Mesothelial cell of epicardium (in vitro differentiated cells): ENCODE results near the gene NCF2. TPM values are rescaled to one million over a fixed set of nuclear protein-coding genes. Genes with fewer than 3 reads are reported as not detected.

ENCODE experiments used
- DNase-seq, 2 experiments: peaks; one replicate each; pipeline ENCODE4 v3.0.0; 2021; ENCODE audit warnings: low spot score in 2 of 2; ENCODE audit not compliant: unreplicated experiment in 2 of 2
- H3K27ac Mint-ChIP-seq: 2 replicates; pipeline ENCODE4 v1.8.0; 2021; ENCODE audit warnings: mixed read lengths
- H3K27me3 Mint-ChIP-seq: 2 replicates; pipeline ENCODE4 v1.8.0; 2021; ENCODE audit warnings: low read depth, mixed read lengths
- H3K36me3 Mint-ChIP-seq: 2 replicates; pipeline ENCODE4 v1.8.0; 2021; ENCODE audit warnings: mixed read lengths
- H3K4me1 Mint-ChIP-seq: 2 replicates; pipeline ENCODE4 v1.8.0; 2021; ENCODE audit warnings: mixed read lengths
- H3K4me3 Mint-ChIP-seq: 2 replicates; pipeline ENCODE4 v1.8.0; 2021; ENCODE audit warnings: mild to moderate bottlenecking, moderate library complexity, mixed read lengths
- H3K9me3 Mint-ChIP-seq: 2 replicates; pipeline ENCODE4 v1.8.0; 2021; ENCODE audit warnings: mixed read lengths
- total RNA-seq: library from RNA; stranded (reverse); gene quantifications from 3 replicates; pipeline ENCODE4 v1.2.1, GENCODE V29; 2021
- TF ChIP-seq, protein P1 (sequence below): fragments of 200-600 bp; sonication (generic); IDR thresholded peaks from one replicate; pipeline ENCODE4 v1.5.0; 2021; ENCODE audit warnings: antibody characterized with exemption; ENCODE audit not compliant: unreplicated experiment

NCF2 gene
- total RNA-seq, 1 donor from 2014 or later: not detected

DNA sequence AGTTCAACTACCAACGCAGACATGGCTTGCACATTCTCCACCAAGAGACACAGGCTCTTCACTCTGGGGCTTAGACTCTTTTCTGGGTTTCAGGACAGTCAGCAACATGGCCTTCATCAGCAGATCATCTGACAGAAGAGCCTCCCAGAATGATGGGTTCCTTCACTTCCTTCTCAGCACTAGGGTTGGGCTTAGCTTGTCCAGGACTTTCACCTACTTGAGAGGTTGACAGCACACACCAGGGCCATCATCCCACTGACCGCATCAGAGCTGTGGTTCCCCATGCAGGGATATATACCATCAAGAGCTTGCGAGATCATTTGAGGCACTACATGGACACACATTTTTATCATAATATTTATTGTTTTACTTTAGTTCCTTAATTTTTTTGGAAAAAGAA is 10.4 kb upstream of the NCF2 start:
- Mint-ChIP-seq H3K9me3 (peaks cover 3% of the 10 kb centered on the region), H3K36me3 (no peaks in the 10 kb centered on the region), H3K27ac (no peak overlapping the region), H3K4me1 (peaks cover 9% of the 10 kb centered on the region), H3K27me3 (peaks cover 2% of the 10 kb centered on the region), H3K4me3 (no peak overlapping the region)
- TF ChIP-seq, protein P1, sequence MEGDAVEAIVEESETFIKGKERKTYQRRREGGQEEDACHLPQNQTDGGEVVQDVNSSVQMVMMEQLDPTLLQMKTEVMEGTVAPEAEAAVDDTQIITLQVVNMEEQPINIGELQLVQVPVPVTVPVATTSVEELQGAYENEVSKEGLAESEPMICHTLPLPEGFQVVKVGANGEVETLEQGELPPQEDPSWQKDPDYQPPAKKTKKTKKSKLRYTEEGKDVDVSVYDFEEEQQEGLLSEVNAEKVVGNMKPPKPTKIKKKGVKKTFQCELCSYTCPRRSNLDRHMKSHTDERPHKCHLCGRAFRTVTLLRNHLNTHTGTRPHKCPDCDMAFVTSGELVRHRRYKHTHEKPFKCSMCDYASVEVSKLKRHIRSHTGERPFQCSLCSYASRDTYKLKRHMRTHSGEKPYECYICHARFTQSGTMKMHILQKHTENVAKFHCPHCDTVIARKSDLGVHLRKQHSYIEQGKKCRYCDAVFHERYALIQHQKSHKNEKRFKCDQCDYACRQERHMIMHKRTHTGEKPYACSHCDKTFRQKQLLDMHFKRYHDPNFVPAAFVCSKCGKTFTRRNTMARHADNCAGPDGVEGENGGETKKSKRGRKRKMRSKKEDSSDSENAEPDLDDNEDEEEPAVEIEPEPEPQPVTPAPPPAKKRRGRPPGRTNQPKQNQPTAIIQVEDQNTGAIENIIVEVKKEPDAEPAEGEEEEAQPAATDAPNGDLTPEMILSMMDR: no peak
- DNase-seq: no peak

DNA sequence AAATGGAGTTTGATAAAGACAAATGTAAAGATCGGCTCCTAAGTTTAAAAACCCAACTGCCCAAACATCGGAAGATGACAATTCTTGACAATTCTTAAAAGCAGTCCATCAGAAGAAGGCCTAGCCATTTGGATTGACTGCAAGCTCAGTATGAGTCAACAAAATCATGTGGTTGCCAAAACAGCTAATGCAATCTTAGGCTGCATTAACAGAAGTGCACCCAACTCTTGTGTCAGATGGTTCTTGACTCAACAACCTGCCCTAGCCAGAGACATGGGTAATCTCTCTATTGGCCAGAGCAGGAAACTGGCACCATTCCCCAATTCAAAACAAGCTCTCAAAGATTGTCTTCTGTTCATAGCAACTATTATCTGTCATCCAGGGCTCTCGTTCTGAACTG is 9.9 kb upstream of the NCF2 start:
- no peak for DNase-seq
- H3K9me3 Mint-ChIP-seq: peaks cover 3% of the 10 kb centered on the region
- H3K27me3 Mint-ChIP-seq: peaks cover under 1% of the 10 kb centered on the region
- H3K4me3 Mint-ChIP-seq: no peak overlapping the region
- H3K4me1 Mint-ChIP-seq: peaks cover 9% of the 10 kb centered on the region
- H3K27ac Mint-ChIP-seq: no peak overlapping the region
- H3K36me3 Mint-ChIP-seq: no peaks in the 10 kb centered on the region
- TF ChIP-seq, protein P1: no peak

DNA sequence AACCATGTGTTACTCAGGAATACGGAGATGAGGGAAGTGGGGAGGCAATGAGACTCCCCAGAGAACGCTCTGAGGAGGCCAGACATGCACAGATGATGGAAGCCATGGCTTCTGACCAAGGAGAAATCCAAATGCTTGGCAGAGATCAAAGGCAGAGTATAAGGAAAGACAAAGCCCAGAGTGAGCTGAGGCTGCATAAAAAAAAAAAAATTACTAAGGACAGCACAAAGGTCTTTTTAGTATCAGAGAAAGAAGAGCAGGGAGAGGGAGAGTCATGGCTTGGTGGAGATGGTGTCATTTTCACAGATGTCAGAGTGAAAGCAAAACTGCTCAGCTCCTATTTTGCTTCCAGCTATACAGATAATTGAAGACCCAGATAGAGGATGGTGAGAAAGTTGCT is 8.1 kb upstream of the NCF2 start:
- Mint-ChIP-seq H3K36me3 (no peaks in the 10 kb centered on the region), H3K4me3 (no peak overlapping the region), H3K27me3 (no peaks in the 10 kb centered on the region), H3K9me3 (peaks cover 3% of the 10 kb centered on the region), H3K27ac (no peak overlapping the region), H3K4me1 (peaks cover 6% of the 10 kb centered on the region)
- DNase-seq: no peak
- TF ChIP-seq, protein P1: no peak

DNA sequence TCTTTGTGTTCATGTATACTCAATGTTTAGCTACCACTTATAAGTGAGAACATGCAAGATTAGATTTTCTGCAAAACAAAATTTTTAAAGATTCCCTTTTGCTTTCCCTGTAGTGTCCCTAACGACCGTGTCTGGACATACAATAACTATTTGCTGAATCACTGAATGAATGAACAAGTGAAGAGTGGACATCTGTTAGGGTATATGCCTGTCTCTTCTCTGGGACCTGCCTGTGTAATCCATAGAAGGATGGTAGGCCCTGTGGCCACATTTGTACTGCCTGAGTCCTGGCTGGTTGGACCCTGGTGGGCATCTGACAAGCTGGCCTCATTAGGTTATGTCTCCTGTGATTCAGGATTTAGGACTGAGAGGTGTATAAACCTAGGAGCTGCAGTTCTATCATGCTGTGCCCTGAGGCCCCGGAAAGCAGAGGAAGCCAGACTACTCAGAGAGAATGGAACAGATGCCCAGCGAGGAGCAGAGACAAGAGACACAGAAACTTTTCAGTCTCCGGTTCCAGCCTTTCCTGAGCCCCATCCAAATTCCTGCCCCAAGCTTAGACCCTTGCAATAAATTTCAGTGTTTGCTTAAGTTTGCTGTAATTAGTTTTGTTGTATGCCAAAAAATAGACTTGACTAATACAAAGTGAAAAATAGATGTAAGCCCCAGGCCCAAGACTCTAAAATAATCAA is 7.5 kb upstream of the NCF2 start:
- Mint-ChIP-seq H3K36me3 (no peaks in the 10 kb centered on the region), H3K27me3 (no peaks in the 10 kb centered on the region), H3K4me3 (no peak overlapping the region), H3K9me3 (peaks cover 3% of the 10 kb centered on the region), H3K27ac (no peak overlapping the region), H3K4me1 (peaks cover 6% of the 10 kb centered on the region)
- TF ChIP-seq, protein P1: no peak
- DNase-seq: no peak

DNA sequence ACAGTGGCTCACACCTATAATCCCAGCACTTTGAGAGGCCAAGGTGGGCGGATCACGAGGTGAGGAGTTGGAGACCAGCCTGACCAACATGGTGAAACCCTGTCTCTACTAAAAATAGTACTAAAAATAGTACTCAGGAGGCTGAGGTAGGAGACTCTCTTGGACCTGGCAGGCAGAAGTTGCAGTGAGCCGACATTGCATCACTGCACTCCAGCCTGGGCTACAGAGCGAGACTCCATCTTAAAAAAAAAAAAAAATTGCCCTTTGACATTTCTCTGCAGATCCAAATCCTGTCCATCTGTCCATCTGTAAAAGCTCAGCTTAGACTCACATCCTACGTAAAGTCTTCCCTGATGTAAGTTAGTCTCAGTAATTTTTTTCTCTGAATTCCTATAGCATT is 6.2 kb upstream of the NCF2 start:
- H3K27me3 Mint-ChIP-seq: no peaks in the 10 kb centered on the region
- peaks cover 3% of the 10 kb centered on the region for H3K9me3 Mint-ChIP-seq

More for the DNA sequence above, 6.2 kb upstream of the NCF2 start:
- H3K27ac Mint-ChIP-seq: no peak overlapping the region
- TF ChIP-seq, protein P1: no peak
- peaks cover 6% of the 10 kb centered on the region for H3K4me1 Mint-ChIP-seq
- H3K36me3 Mint-ChIP-seq: no peaks in the 10 kb centered on the region
- no peak overlapping the region for H3K4me3 Mint-ChIP-seq
- DNase-seq: no peak
